H4 (cell line): Measurements from ENCODE around the gene RPS15. TPM values are rescaled to one million over a fixed set of nuclear protein-coding genes. Genes with fewer than 3 reads are reported as not detected.
A peak's percentile ranks its signal among the peaks of the same experiment; 100 is the strongest.
"Not testable (repeated sequence)": the region's sequence is repeated elsewhere in the genome, so short reads cannot be mapped to it uniquely, and the experiment has no call there.

Source experiments
- DNase-seq: peaks from one replicate; pipeline ENCODE4 v3.0.0-alpha.2; 2015; ENCODE audit warnings: low spot score
- total RNA-seq: library from RNA; depleted of rRNA; stranded (reverse); fragments of >200 nt; shearing (Covaris generic); gene quantifications from 2 replicates; pipeline ENCODE4 v1.2.3, GENCODE V29; 2014

Gene RPS15
- total RNA-seq, 1 experiment from 2014 or later = 1,025 TPM

GRCh38 chr19:1434577-1435060 lies 3.6 kb upstream of the RPS15 start:
- no peak for DNase-seq

- DNase-seq = no peak
Measured at GRCh38 chr19:1435378-1435989, 2.7 kb upstream of the RPS15 start.

- no peak for DNase-seq
Measured at GRCh38 chr19:1437609-1438008, 587 bp upstream of the RPS15 start.

GRCh38 chr19:1438933-1439354 lies 748 bp downstream of the RPS15 start:
- DNase-seq = no peak

- not testable (repeated sequence) for DNase-seq
Measured at GRCh38 chr19:1439525-1440417, 1.6 kb downstream of the RPS15 start.

- DNase-seq = no peak
Measured at GRCh38 chr19:1440418-1440801, 2.2 kb downstream of the RPS15 start.

GRCh38 chr19:1441022-1441426 lies 2.8 kb downstream of the RPS15 start:
- no peak for DNase-seq

- DNase-seq = no peak
Measured at GRCh38 chr19:1441677-1442438, 3.7 kb downstream of the RPS15 start.

GRCh38 chr19:1445185-1445931 lies 7.2 kb downstream of the RPS15 start:
- DNase-seq = no peak

GRCh38 chr19:1445932-1446712 lies 7.9 kb downstream of the RPS15 start:
- no peak for DNase-seq

- no peak for DNase-seq
Measured at GRCh38 chr19:1446713-1447481, 8.7 kb downstream of the RPS15 start.

GRCh38 chr19:1447504-1447903 lies 9.3 kb downstream of the RPS15 start:
- DNase-seq = no peak

- DNase-seq = no peak
Measured at GRCh38 chr19:1447944-1448343, 9.7 kb downstream of the RPS15 start.

- peak; percentile 38 for DNase-seq
Measured at GRCh38 chr19:1449467-1450442, 11.6 kb downstream of the RPS15 start, which contains the start of gene APC2. TSS of gene APC2 (plus strand) at chr19:1450121. CDS start at chr19:1453002, 2,881 bp downstream.

GRCh38 chr19:1450735-1451731 lies 12.8 kb downstream of the RPS15 start:
- no peak for DNase-seq

- no peak for DNase-seq
Measured at GRCh38 chr19:1451916-1452801, 14.0 kb downstream of the RPS15 start.
